Measurements from ENCODE around the gene POLE2.

GRCh38 chr14:49622022-49622607, 65.9 kb downstream of the POLE2 start:
- TF ChIP-seq CTCF (IDR thresholded peaks at IDR 0.05 in 8 of 11, conservative IDR thresholded peaks at IDR 0.05 in 3 of 11): no peak
- no peak for TF ChIP-seq POLR2AphosphoS5 (IDR thresholded peaks at IDR 0.05)
- TF ChIP-seq POLR2A (IDR thresholded peaks at IDR 0.05): no peak

Data from spleen (tissue), 7 donors.